GM19438 (cell line): ENCODE measurements around the gene TRIM3.
"Not testable (repeated sequence)": the region's sequence is repeated elsewhere in the genome, so short reads cannot be mapped to it uniquely, and the experiment has no call there.

ENCODE experiments used
- ATAC-seq: cut with Tn5 transposase; IDR thresholded peaks from one replicate; pipeline ENCODE4 v1.9.1; 2021; ENCODE audit warnings: low read depth; ENCODE audit not compliant: unreplicated experiment

Gene TRIM3

GRCh38 chr11:6473451-6474412 is at the start of gene TRIM3:
TRIM3 (minus strand) TSS chr11:6473941; CDS start chr11:6465695, 8,246 bp downstream.
- ATAC-seq, result peak; percentile 63

- ATAC-seq, result no peak
These were observed 49.5 kb upstream of the TRIM3 start for GRCh38 chr11:6523253-6523652.

DNA sequence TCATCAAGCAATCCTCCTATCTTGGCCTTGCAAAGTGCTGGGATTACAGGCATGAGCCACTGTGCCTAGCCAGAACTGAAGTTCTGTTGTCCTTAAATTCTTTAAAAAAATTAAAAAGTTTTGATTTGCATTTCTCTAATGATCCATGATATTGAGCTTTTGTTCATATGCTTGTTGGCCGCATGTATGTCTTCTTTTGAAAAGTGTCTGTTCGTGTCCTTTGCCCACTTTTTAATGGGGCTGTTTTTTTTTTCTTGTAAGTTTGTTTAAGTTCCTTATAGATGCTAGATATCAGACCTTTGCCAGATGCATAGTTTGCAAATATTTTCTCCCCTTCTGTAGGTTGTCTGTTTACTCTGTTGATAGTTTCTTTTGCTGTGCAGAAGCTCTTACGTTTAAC is 48.2 kb upstream of the TRIM3 start:
- ATAC-seq, result not testable (repeated sequence)

DNA sequence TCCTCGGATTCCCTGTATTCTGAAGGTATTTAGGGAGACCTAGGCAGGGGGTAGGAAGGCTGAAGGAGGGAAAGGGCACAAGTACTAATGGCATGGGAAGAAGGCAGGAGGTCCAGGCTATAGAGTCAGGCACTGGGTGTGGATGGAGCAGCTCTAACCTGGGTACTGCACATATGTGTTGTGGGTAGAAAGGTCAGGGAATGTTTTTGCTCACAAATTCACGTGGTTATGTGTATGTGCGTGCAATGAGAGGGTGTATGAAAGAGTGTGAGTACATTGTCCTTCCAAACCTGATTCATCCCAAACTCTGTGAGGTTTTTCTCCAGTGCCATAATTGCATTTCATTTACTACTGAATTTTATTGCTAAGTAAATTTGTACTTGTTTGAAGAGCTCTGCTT is 46.5 kb upstream of the TRIM3 start:
- no peak for ATAC-seq

GRCh38 chr11:6516865-6517264 is 43.1 kb upstream of the TRIM3 start:
- no peak for ATAC-seq

DNA sequence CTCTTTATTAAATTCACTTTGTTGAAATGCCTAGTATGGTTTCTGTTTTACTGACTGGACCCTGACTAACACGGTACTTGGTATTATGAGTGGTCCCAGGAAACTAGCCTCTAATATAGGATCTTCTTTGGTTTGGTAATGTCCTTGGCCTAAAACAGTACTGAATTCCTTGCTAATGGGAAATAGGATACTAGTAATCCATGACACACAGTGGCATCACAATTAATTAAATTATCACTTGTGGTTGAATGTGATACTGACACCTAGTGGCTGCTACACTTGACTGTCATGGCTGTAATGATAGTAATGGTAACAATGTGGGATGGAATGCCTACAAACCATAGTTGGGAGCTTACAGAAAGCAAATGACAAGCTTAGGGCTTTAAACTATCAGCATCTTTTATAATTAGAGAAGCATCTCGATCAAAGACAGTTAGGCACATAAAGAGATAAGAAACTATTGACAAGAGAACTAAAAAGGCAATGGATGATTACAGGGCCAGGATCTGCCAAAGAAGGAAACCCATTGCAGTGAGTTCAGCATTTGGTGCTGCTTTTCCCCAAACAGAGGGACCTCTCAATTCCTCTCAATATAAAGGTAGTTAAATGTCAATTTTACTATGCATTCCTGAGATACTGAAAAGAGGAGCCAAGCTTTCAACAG is 32.0 kb upstream of the TRIM3 start:
- no peak for ATAC-seq

DNA sequence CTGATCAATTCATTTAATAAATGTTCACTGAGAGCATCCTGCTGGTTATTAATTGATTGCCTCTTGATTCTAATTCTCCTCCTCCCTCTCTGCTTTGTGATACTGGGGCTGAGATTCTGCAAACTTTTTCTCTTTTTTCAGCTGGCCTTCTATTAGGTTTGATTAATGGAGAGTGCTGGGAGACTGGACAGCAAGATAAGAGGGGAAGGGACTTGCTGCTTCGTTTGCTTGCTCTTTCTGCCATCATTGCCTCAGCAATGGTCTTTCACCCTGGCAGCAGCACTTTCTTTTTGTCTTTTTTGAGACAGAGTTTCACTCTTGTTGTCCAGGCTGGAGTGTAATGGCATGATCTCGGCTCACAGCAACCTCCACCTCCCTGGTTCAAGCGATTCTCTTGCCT is 30.4 kb upstream of the TRIM3 start:
- no peak for ATAC-seq

DNA sequence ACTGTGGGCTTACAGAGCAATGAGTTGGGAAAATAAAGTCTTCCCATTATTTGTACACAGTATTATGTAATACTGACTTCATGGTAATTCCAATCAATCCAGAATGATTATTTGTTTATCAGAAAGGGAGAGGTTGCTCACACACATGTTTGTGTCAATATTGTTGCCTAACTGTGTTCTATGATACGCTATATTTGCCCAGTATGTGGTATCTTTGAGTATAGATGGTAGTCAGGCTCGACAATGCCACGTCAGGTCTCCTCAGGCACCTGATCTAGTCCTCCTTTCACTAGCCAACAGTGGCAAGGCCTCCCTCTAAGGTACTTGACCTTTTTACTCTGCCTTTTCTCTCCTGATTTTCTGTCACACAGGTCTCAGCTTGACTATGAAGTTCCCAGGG is 28.6 kb upstream of the TRIM3 start:
- no peak for ATAC-seq

DNA sequence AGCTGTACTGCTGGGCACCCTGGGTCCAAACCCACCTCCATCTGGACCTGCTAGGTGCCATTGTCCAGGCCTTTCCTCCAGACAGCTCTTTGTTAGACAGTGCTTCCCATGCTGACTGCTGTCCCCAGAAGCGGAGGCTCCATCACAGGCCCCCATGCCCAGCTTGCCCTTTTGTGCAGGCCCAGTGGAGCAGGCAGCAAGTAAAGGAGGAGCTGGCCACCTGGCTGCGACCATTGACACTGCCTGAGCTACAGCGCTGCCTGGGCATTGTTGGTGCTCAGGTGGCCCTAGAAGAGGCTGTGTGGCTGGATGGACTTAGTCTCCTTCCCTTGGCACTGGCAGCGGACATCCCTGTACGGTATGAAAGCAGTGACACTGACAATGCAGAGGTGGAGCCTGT is 24.8 kb upstream of the TRIM3 start:
- ATAC-seq, result no peak

DNA sequence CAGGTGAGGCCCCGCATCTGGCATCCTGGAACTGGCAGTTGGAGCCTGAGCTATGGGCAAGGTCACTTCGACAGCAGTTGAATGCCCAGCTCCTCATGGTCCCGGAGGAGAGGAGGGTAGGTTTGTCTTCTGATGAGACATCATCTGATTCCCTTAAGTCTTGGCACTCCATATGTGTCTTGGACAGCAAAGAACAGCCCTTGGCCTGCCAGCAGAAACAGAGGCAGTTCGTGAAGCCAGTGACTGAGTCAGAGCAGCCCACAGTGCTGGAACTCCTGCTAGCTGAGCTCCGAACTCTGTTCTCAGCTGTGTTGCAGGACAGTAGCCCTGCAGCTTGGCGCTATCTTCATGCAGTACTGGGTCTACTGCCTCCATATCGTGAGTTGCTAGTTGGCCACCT is 24.4 kb upstream of the TRIM3 start:
- ATAC-seq, result no peak

- ATAC-seq, result no peak
These were observed 23.5 kb upstream of the TRIM3 start, which contains the start of gene DNHD1 for GRCh38 chr11:6497069-6497839. DNHD1 (plus strand) TSS chr11:6497280; CDS start chr11:6498216, 936 bp downstream.

DNA sequence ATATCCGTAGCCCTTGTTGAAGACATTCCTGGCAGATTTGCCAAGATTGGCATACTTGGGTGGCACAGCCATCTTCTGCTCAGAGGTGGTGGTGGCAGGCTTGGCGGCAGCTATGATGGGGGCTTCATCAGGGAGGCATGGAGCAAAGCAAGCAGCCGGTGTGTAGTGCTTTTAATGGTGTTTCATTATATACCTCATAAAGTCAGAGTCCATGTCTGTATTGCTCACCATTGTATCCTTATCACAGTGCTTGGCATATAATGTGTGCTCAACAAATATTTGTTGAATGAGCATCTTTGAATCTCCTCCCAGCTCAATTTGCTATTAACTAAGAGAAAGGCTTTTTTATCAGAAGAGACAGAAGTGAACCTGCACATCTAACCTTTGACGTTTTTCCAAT is 15.6 kb upstream of the TRIM3 start:
- ATAC-seq, result no peak

DNA sequence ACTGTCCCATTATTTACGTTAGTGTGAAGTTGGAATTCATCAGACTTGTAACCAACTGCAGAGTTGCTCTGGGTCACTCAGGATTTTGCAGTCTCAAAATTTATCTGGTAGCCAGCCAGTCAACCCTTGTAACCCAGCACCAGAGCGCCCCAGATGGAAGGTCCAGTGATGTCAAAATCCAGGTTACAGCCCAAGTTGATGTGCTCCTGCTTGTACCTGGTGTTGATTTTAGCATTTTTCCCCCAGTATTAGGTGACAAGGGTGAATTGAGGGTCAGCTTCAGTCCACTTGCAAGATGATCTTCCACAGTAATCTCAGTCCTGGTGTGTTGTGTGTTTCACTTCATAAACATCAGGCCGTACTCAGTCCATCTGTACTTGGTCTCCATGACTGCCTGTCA is 15.1 kb upstream of the TRIM3 start:
- no peak for ATAC-seq

GRCh38 chr11:6488342-6488741 is 14.6 kb upstream of the TRIM3 start:
- ATAC-seq, result no peak

DNA sequence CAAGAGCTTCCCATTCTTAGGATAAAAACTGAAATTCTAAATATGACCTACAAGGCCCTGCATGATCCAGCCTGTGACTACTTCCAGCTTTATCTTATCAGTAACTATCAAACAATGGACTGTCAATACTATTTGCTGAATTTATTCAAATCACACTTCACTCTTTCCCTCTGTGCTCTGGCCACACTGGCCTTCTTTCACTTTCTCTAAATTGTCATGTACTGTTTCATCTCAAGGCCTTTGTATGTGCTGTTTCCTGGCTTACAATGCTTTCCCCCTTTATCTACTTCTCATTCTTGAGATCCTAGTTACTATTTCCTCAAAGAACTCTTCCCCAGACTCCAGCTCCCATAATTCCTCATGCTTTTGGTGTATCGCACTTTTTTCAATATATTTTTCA is 13.2 kb upstream of the TRIM3 start:
- no peak for ATAC-seq

DNA sequence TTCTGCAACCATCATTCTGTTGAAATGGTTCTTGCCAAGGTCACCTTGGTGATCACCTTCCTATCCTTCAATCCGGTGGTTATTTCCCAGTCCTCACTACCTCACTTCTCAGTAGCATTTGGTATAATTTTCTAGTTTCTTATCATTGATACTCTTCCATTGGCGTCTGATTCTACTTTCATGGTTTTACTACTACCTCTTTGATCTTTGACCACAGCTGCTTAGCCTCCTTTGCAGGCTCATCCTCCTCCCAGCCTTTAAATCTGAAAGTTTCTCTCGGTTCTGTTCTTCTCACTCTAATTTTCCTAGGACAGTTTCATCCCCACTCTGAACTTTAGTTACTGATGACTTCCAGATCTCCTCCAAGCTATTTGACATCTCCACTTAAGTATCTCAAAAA is 12.5 kb upstream of the TRIM3 start:
- ATAC-seq, result no peak

- no peak for ATAC-seq
These were observed 11.9 kb upstream of the TRIM3 start for GRCh38 chr11:6485661-6486060.

GRCh38 chr11:6483015-6483414 is 9.3 kb upstream of the TRIM3 start:
- no peak for ATAC-seq

- no peak for ATAC-seq
These were observed 8.7 kb upstream of the TRIM3 start for GRCh38 chr11:6482441-6482840.

GRCh38 chr11:6481924-6482275 is 8.2 kb upstream of the TRIM3 start:
- no peak for ATAC-seq
